SK-N-SH treated with all-trans-retinoic acid at 6 μM for 48 hours (cell line): ENCODE data around the gene KCNH1.

ENCODE experiments used
- ARNTL ChIP-seq: fragments of 450-650 bp; formaldehyde crosslinking; IDR thresholded peaks from 2 replicates; pipeline ENCODE4 v1.5.0; 2020; ENCODE audit warnings: low read depth, mild to moderate bottlenecking, moderate library complexity, borderline replicate concordance
- CREB5 ChIP-seq: fragments of 250-450 bp; sonication (Bioruptor Pico); IDR thresholded peaks from 2 replicates; pipeline ENCODE4 v1.5.1; 2020; ENCODE audit warnings: low read depth, mild to moderate bottlenecking, moderate library complexity
- ISL1 ChIP-seq: fragments of 250-450 bp; sonication (Bioruptor Pico); IDR thresholded peaks from 2 replicates; pipeline ENCODE4 v2.1.2; 2022; ENCODE audit warnings: mild to moderate bottlenecking, moderate library complexity
- OSR1 ChIP-seq: fragments of 250-450 bp; sonication (Bioruptor Pico); IDR thresholded peaks from 2 replicates; pipeline ENCODE4 v1.8.0; 2022; ENCODE audit warnings: moderate library complexity, mild to moderate bottlenecking, inconsistent platforms
- PATZ1 ChIP-seq: fragments of 250-450 bp; sonication (Bioruptor Pico); IDR thresholded peaks from 2 replicates; pipeline ENCODE4 v1.8.0; 2020; ENCODE audit warnings: mild to moderate bottlenecking, moderate library complexity, borderline replicate concordance
- POU6F1 ChIP-seq: fragments of 250-450 bp; sonication (Bioruptor Pico); IDR thresholded peaks from 2 replicates; pipeline ENCODE4 v1.8.0; 2021; ENCODE audit warnings: low read depth, mild to moderate bottlenecking, moderate library complexity, borderline replicate concordance
- ZC3H10 ChIP-seq: fragments of 250-450 bp; sonication (Bioruptor Pico); IDR thresholded peaks from 2 replicates; pipeline ENCODE4 v1.5.1; 2021; ENCODE audit warnings: mild to moderate bottlenecking, moderate library complexity
- ZFP3 ChIP-seq: fragments of 250-450 bp; sonication (Bioruptor Pico); IDR thresholded peaks from 2 replicates; pipeline ENCODE4 v1.5.0; 2020; ENCODE audit warnings: mild to moderate bottlenecking, moderate library complexity
- ZFP30 ChIP-seq: fragments of 450-650 bp; formaldehyde crosslinking; IDR thresholded peaks from 2 replicates; pipeline ENCODE4 v1.5.0; 2022; ENCODE audit warnings: mild to moderate bottlenecking, moderate library complexity
- ZNF565 ChIP-seq: fragments of 450-650 bp; formaldehyde crosslinking; conservative IDR thresholded peaks from 2 replicates; pipeline ENCODE4 v1.5.0; 2020; ENCODE audit warnings: low read depth, mild to moderate bottlenecking, moderate library complexity
- ZNF8 ChIP-seq: fragments of 450-650 bp; formaldehyde crosslinking; IDR thresholded peaks from 2 replicates; pipeline ENCODE4 v1.5.0; 2020; ENCODE audit warnings: mild to moderate bottlenecking, moderate library complexity

- TF ChIP-seq POU6F1 (CRISPR knock-in tag) (no peak), PATZ1 (no peak), ZNF565 (CRISPR knock-in tag) (no peak), ARNTL (CRISPR knock-in tag) (no peak), OSR1 (CRISPR knock-in tag) (no peak), ZNF8 (CRISPR knock-in tag) (no peak), ZC3H10 (CRISPR knock-in tag) (no peak), CREB5 (CRISPR knock-in tag) (no peak), ZFP3 (CRISPR knock-in tag) (no peak), ZFP30 (no peak), ISL1 (no peak)
Measured at GRCh38 chr1:210736713-210737112, 397.2 kb downstream of the KCNH1 start.
